GM18873 (cell line): Measurements from ENCODE around the gene ZNFX1.

ENCODE experiments used
- ATAC-seq: cut with Tn5 transposase; IDR thresholded peaks from one replicate; pipeline ENCODE4 v1.9.1; 2021; ENCODE audit warnings: mild to moderate bottlenecking, moderate library complexity, moderate number of reproducible peaks; ENCODE audit not compliant: unreplicated experiment, low FRiP score

Gene ZNFX1

GRCh38 chr20:49256261-49256660 lies 21.6 kb downstream of the ZNFX1 start:
- no peak for ATAC-seq

GRCh38 chr20:49252556-49253350 lies 25.1 kb downstream of the ZNFX1 start:
- no peak for ATAC-seq

- no peak for ATAC-seq
Measured at GRCh38 chr20:49248879-49249665, 28.8 kb downstream of the ZNFX1 start.

GRCh38 chr20:49248301-49248700 lies 29.6 kb downstream of the ZNFX1 start:
- no peak for ATAC-seq

GRCh38 chr20:49247792-49248191 lies 30.1 kb downstream of the ZNFX1 start:
- ATAC-seq = no peak

- ATAC-seq = no peak
Measured at GRCh38 chr20:49247169-49247723, 30.6 kb downstream of the ZNFX1 start.

GRCh38 chr20:49245921-49246740 lies 31.7 kb downstream of the ZNFX1 start:
- ATAC-seq = no peak

GRCh38 chr20:49237531-49237930 lies 40.3 kb downstream of the ZNFX1 start:
- ATAC-seq = no peak

GRCh38 chr20:49236301-49236700 lies 41.6 kb downstream of the ZNFX1 start:
- no peak for ATAC-seq

- no peak for ATAC-seq
Measured at GRCh38 chr20:49234831-49235230, 43.0 kb downstream of the ZNFX1 start.

- no peak for ATAC-seq
Measured at GRCh38 chr20:49233226-49233625, 44.6 kb downstream of the ZNFX1 start.

- ATAC-seq = no peak
Measured at GRCh38 chr20:49231471-49231870, 46.4 kb downstream of the ZNFX1 start.

GRCh38 chr20:49230561-49231133 lies 47.2 kb downstream of the ZNFX1 start:
- ATAC-seq = no peak

- ATAC-seq = no peak
Measured at GRCh38 chr20:49230021-49230420, 47.8 kb downstream of the ZNFX1 start.

GRCh38 chr20:49229381-49229780 lies 48.5 kb downstream of the ZNFX1 start:
- ATAC-seq = no peak

- no peak for ATAC-seq
Measured at GRCh38 chr20:49228676-49229075, 49.2 kb downstream of the ZNFX1 start.

- no peak for ATAC-seq
Measured at GRCh38 chr20:49225896-49226295, 52.0 kb downstream of the ZNFX1 start.

- ATAC-seq = no peak
Measured at GRCh38 chr20:49219924-49220831, 57.7 kb downstream of the ZNFX1 start.
